CD14-positive monocyte (primary cell): ENCODE measurements around the gene ZBTB37. TPM values are rescaled to one million over a fixed set of nuclear protein-coding genes. Genes with fewer than 3 reads are reported as not detected.

Experiments used
- DNase-seq, 3 donors: peaks; one replicate each; pipeline ENCODE4 v3.0.0-alpha.2; 2011 to 2022
- H2AFZ ChIP-seq: 2 replicates; pipeline ENCODE4 v1.6.0; 2012; ENCODE audit warnings: mild to moderate bottlenecking, low read depth, low read length, inconsistent platforms; ENCODE audit not compliant: insufficient read depth, poor library complexity, severe bottlenecking
- H3K27ac ChIP-seq, 2 donors: 1 replicate in 1 of 2; 2 replicates in 1 of 2; pipeline ENCODE4 v1.5.1; 2012 to 2013; ENCODE audit warnings: low read length in 2 of 2, control low read depth in 1 of 2, inconsistent platforms in 1 of 2, low read depth in 1 of 2, mild to moderate bottlenecking in 1 of 2
- H3K27me3 ChIP-seq, 2 donors: one replicate each; pipeline versions ENCODE4 v1.6.0 to v1.6.1; 2011 to 2013; ENCODE audit warnings: low read length in 2 of 2; ENCODE audit not compliant: control insufficient read depth in 2 of 2, insufficient read depth in 2 of 2
- H3K36me3 ChIP-seq, 2 donors: replicated peaks in 1 of 2; 1 replicate in 1 of 2; 2 replicates in 1 of 2; pipeline versions ENCODE4 v1.5.1 to v1.6.1; 2012 to 2013; ENCODE audit warnings: low read length in 2 of 2, control low read depth in 1 of 2, inconsistent platforms in 1 of 2, mild to moderate bottlenecking in 1 of 2; ENCODE audit not compliant: insufficient read depth in 2 of 2, control insufficient read depth in 1 of 2
- H3K4me1 ChIP-seq, 2 donors: 1 replicate in 1 of 2; 2 replicates in 1 of 2; pipeline versions ENCODE4 v1.5.1 to v1.6.1; 2012 to 2013; ENCODE audit warnings: low read length in 2 of 2, control low read depth in 1 of 2, inconsistent platforms in 1 of 2, mild to moderate bottlenecking in 1 of 2, moderate library complexity in 1 of 2; ENCODE audit not compliant: insufficient read depth in 2 of 2, control insufficient read depth in 1 of 2
- H3K4me2 ChIP-seq: replicated peaks from 2 replicates; pipeline ENCODE3; 2012; ENCODE audit warnings: low read length, moderate library complexity, mild to moderate bottlenecking; ENCODE audit not compliant: poor library complexity, severe bottlenecking; ENCODE audit errors: extremely low read depth
- H3K4me3 ChIP-seq, 3 experiments: fragments of 200-600 bp in 1 of 3; sonication (generic) in 1 of 3; replicated peaks in 1 of 3; 1 replicate in 2 of 3; 2 replicates in 1 of 3; pipeline ENCODE4 v1.5.1; 2011 to 2013; ENCODE audit warnings: low read length in 3 of 3, mild to moderate bottlenecking in 3 of 3, control low read depth in 2 of 3, low read depth in 2 of 3, inconsistent platforms in 1 of 3, moderate library complexity in 1 of 3
- H3K79me2 ChIP-seq: 2 replicates; pipeline ENCODE4 v1.6.0; 2012; ENCODE audit warnings: mild to moderate bottlenecking, control low read depth, inconsistent platforms, low read length, moderate library complexity; ENCODE audit not compliant: insufficient read depth
- H3K9ac ChIP-seq: 2 replicates; pipeline ENCODE4 v1.6.0; 2017; ENCODE audit warnings: low read length, mild to moderate bottlenecking; ENCODE audit not compliant: insufficient read depth, poor library complexity, severe bottlenecking
- H3K9me3 ChIP-seq, 2 donors: replicated peaks in 1 of 2; 1 replicate in 1 of 2; 2 replicates in 1 of 2; pipeline versions ENCODE4 v1.5.1 to v1.6.1; 2012 to 2013; ENCODE audit warnings: low read length in 2 of 2, control low read depth in 1 of 2; ENCODE audit not compliant: control insufficient read depth in 1 of 2, insufficient read depth in 1 of 2
- H4K20me1 ChIP-seq: 2 replicates; pipeline ENCODE4 v1.6.0; 2012; ENCODE audit warnings: mild to moderate bottlenecking, low read length, control low read depth, moderate library complexity; ENCODE audit not compliant: insufficient read depth
- H3K27ac Mint-ChIP-seq, 7 donors: one replicate each; pipeline ENCODE4 v1.8.0; 2020; ENCODE audit warnings: mild to moderate bottlenecking in 7 of 7, mixed read lengths in 7 of 7, moderate library complexity in 6 of 7, inconsistent platforms in 2 of 7
- H3K27me3 Mint-ChIP-seq, 3 donors: one replicate each; pipeline ENCODE4 v1.8.0; 2021 to 2022; ENCODE audit warnings: low read depth in 3 of 3, mild to moderate bottlenecking in 3 of 3, mixed read lengths in 3 of 3, moderate library complexity in 3 of 3, inconsistent platforms in 1 of 3
- H3K36me3 Mint-ChIP-seq, 2 donors: one replicate each; pipeline ENCODE4 v1.8.0; 2020; ENCODE audit warnings: mixed read lengths in 2 of 2, inconsistent platforms in 1 of 2, mild to moderate bottlenecking in 1 of 2
- H3K4me1 Mint-ChIP-seq: one replicate; pipeline ENCODE4 v1.8.0; 2020; ENCODE audit warnings: mild to moderate bottlenecking, mixed read lengths
- H3K4me3 Mint-ChIP-seq, 2 donors: one replicate each; pipeline ENCODE4 v1.8.0; 2020; ENCODE audit warnings: mild to moderate bottlenecking in 2 of 2, mixed read lengths in 2 of 2, moderate library complexity in 1 of 2
- H3K9me3 Mint-ChIP-seq, 7 donors: one replicate each; pipeline ENCODE4 v1.8.0; 2020 to 2022; ENCODE audit warnings: mixed read lengths in 7 of 7, mild to moderate bottlenecking in 6 of 7, moderate library complexity in 6 of 7, inconsistent platforms in 2 of 7
- CTCF ChIP-seq: fragments of 200-600 bp; IDR thresholded peaks from one replicate; pipeline ENCODE4 v1.8.0; 2022; ENCODE audit warnings: antibody characterized with exemption, mild to moderate bottlenecking
- WGBS: methylation state at CpG from one replicate; pipeline ENCODE4 v1.1.5; 2013; ENCODE audit warnings: missing lambda C conversion rate; ENCODE audit not compliant: insufficient coverage; 5-methylcytosine and 5-hydroxymethylcytosine counted together
- intact Hi-C, 2 donors: fragments of 100-400 bp; cut with micrococcal nuclease; formaldehyde crosslinking; loops; one replicate each; pipeline versions ENCODE4 v1.15.0 to v1.15.1; 2023
- polyA plus RNA-seq, 3 donors: library from polyadenylated mRNA; depleted of rRNA in 1 of 3; unstranded in 2 of 3; stranded (reverse) in 1 of 3; fragments of 300-500 nt in 2 of 3; fragments of >200 nt in 1 of 3; fragmentation: Illumina TruSeq in 2 of 3; gene quantifications; 1 replicate in 2 of 3; 2 replicates in 1 of 3; pipeline ENCODE4 v1.2.3, GENCODE V29; 2012 to 2021

Gene ZBTB37
- polyA plus RNA-seq, 3 donors = 0.87 to 4.1 (median 0.91) TPM

GRCh38 chr1:173821680-173822079 is 46.5 kb upstream of the ZBTB37 start:
- no peak for TF ChIP-seq CTCF
- Mint-ChIP-seq H3K27ac (peak overlapping the region in 1 of 7 donors; percentile 77), H3K4me3 (no peak overlapping the region), H3K9me3 (no peaks in the 10 kb centered on the region), H3K27me3 (no peaks in the 10 kb centered on the region), H3K36me3 (peaks cover 7 to 32% of the 10 kb centered on the region in 2 donors), H3K4me1 (peaks cover 33% of the 10 kb centered on the region)
- intact Hi-C loops = loop anchor here (5.0 kb wide), 5 partner anchors 344 to 1074 kb away; partner anchors contain the start of gene PRDX6 (in 2 of the 2)
- no peak for DNase-seq
- Histone ChIP-seq H3K79me2 (peaks cover 78% of the 10 kb centered on the region), H3K27ac (no peak overlapping the region), H3K4me2 (no peak overlapping the region), H3K4me1 (peaks cover 15 to 21% of the 10 kb centered on the region in 2 donors), H3K27me3 (no peaks in the 10 kb centered on the region), H3K9ac (no peak overlapping the region), H3K36me3 (peaks cover 7 to 20% of the 10 kb centered on the region in 2 donors), H3K9me3 (no peaks in the 10 kb centered on the region), H4K20me1 (no peaks in the 10 kb centered on the region), H2AFZ (no peak overlapping the region), H3K4me3 (no peak overlapping the region)
- 96% methylated on average over 3 of the region's 4 CpGs for WGBS

GRCh38 chr1:173823781-173824314 is 44.3 kb upstream of the ZBTB37 start:
- Mint-ChIP-seq H3K36me3 (peaks cover 3 to 21% of the 10 kb centered on the region in 2 donors), H3K4me1 (peaks cover 39% of the 10 kb centered on the region), H3K27ac (peak overlapping the region; percentile 97 to 100 (median 99)), H3K27me3 (no peaks in the 10 kb centered on the region), H3K4me3 (peak overlapping the region; percentile 99), H3K9me3 (no peaks in the 10 kb centered on the region)
- H3K27ac ChIP-seq = peak overlapping the region; percentile 91 to 93
- H3K27me3 ChIP-seq = no peaks in the 10 kb centered on the region
- intact Hi-C loops = loop anchor here (1.0 to 5.0 kb wide), 6 partner anchors 44 to 1077 kb away; partner anchors contain the start of genes PRDX6 (in 2 of the 2) and ZBTB37 (in 1 of the 2)
- H3K9me3 ChIP-seq = no peaks in the 10 kb centered on the region
- H2AFZ ChIP-seq = peak overlapping the region; percentile 91
- H3K4me3 ChIP-seq = peak overlapping the region; percentile 70 to 99 (median 92)
- H3K4me1 ChIP-seq = peaks cover 15 to 26% of the 10 kb centered on the region in 2 donors
- peaks cover 63% of the 10 kb centered on the region for H3K79me2 ChIP-seq
- H4K20me1 ChIP-seq = no peaks in the 10 kb centered on the region
- peak overlapping the region; percentile 86 for H3K9ac ChIP-seq
- no peak for DNase-seq
- H3K4me2 ChIP-seq = peak overlapping the region; percentile 91
- peaks cover 6 to 14% of the 10 kb centered on the region in 2 donors for H3K36me3 ChIP-seq
- TF ChIP-seq CTCF = no peak
- WGBS = 0% methylated on average over 23 of the region's 25 CpGs
